Smooth muscle cell (in vitro differentiated cells): ENCODE measurements around the gene TSHZ1. TPM values are rescaled to one million over a fixed set of nuclear protein-coding genes. Genes with fewer than 3 reads are reported as not detected.

Experiments used
- DNase-seq: peaks from one replicate; lab custom pipeline; 2025; ENCODE audit not compliant: unreplicated experiment; lab: John Stamatoyannopoulos, UW
- H2AFZ ChIP-seq: fragments of 200-600 bp; sonication (generic); 2 replicates; pipeline ENCODE4 v1.6.0; 2016; ENCODE audit warnings: antibody characterized with exemption, low read depth, mild to moderate bottlenecking
- H3F3A ChIP-seq: fragments of 200-600 bp; sonication (generic); 2 replicates; pipeline ENCODE4 v1.6.0; 2017; ENCODE audit warnings: antibody characterized with exemption, low read depth
- H3K27ac ChIP-seq: fragments of 200-600 bp; sonication (generic); 2 replicates; pipeline ENCODE4 v1.5.1; 2016; ENCODE audit warnings: low read depth, mild to moderate bottlenecking
- H3K27me3 ChIP-seq: fragments of 200-600 bp; sonication (generic); 2 replicates; pipeline ENCODE4 v1.6.1; 2016; ENCODE audit warnings: low read depth, mild to moderate bottlenecking
- H3K36me3 ChIP-seq: fragments of 200-600 bp; sonication (generic); 2 replicates; pipeline ENCODE4 v1.5.1; 2016; ENCODE audit warnings: low read depth
- H3K4me1 ChIP-seq: fragments of 200-600 bp; sonication (generic); 2 replicates; pipeline ENCODE4 v1.5.1; 2016; ENCODE audit warnings: low read depth
- H3K4me2 ChIP-seq: fragments of 200-600 bp; sonication (generic); 2 replicates; pipeline ENCODE4 v1.6.0; 2016; ENCODE audit warnings: mild to moderate bottlenecking
- H3K4me3 ChIP-seq: fragments of 200-600 bp; sonication (generic); 2 replicates; pipeline ENCODE4 v1.5.1; 2016; ENCODE audit warnings: mild to moderate bottlenecking
- H3K79me2 ChIP-seq: fragments of 200-600 bp; sonication (generic); 2 replicates; pipeline ENCODE4 v1.6.0; 2016; ENCODE audit warnings: low read depth, mild to moderate bottlenecking
- H3K9ac ChIP-seq: fragments of 200-600 bp; sonication (generic); 2 replicates; pipeline ENCODE4 v1.6.0; 2016; ENCODE audit warnings: low read depth
- H3K9me3 ChIP-seq: fragments of 200-600 bp; sonication (generic); replicated peaks from 2 replicates; pipeline ENCODE4 v1.5.1; 2016; ENCODE audit warnings: low read depth
- H4K20me1 ChIP-seq: fragments of 200-600 bp; sonication (generic); 2 replicates; pipeline ENCODE4 v1.6.0; 2016; ENCODE audit warnings: low read depth
- CTCF ChIP-seq: fragments of 200-600 bp; sonication (generic); IDR thresholded peaks from 2 replicates; pipeline ENCODE4 v1.5.1; 2017; ENCODE audit warnings: borderline replicate concordance, mild to moderate bottlenecking, antibody characterized with exemption; ENCODE audit not compliant: insufficient read depth, poor library complexity, severe bottlenecking
- WGBS: methylation state at CpG from one replicate; pipeline ENCODE4 v1.1.7; 2016; ENCODE audit warnings: low lambda C conversion rate; 5-methylcytosine and 5-hydroxymethylcytosine counted together
- polyA plus RNA-seq: library from polyadenylated mRNA; unstranded; fragments of >200 nt; fragmentation: Nextera tagmentation; extraction: Ambion mirVana; gene quantifications from 2 replicates; pipeline ENCODE4 v1.2.1, GENCODE V29; 2016
- total RNA-seq: library from RNA; depleted of rRNA; stranded (reverse); fragments of >200 nt; gene quantifications from 2 replicates; pipeline ENCODE4 v1.2.3, GENCODE V29; 2014

TSHZ1 gene
- total and polyA plus RNA-seq, 2 experiments from 2014 or later, result 21.3 to 26.1 TPM

GRCh38 chr18:75228967-75229366, 18.4 kb downstream of the TSHZ1 start:
- H3K36me3 ChIP-seq, result no peaks in the 10 kb centered on the region
- H3K9me3 ChIP-seq, result no peaks in the 10 kb centered on the region
- H3K27me3 ChIP-seq, result no peaks in the 10 kb centered on the region
- no peak for DNase-seq
- no peak overlapping the region for H3K4me2 ChIP-seq
- H4K20me1 ChIP-seq, result peaks cover 87% of the 10 kb centered on the region
- peaks cover 99% of the 10 kb centered on the region for H3K79me2 ChIP-seq
- no peaks in the 10 kb centered on the region for H3F3A ChIP-seq
- no peak for TF ChIP-seq CTCF
- peaks cover 13% of the 10 kb centered on the region for H3K4me1 ChIP-seq
- H2AFZ ChIP-seq, result no peak overlapping the region
- WGBS, result 96% methylated on average over 9 of the region's 9 CpGs
- no peak overlapping the region for H3K27ac ChIP-seq
- no peak overlapping the region for H3K9ac ChIP-seq
- no peak overlapping the region for H3K4me3 ChIP-seq

GRCh38 chr18:75229437-75229836, 18.8 kb downstream of the TSHZ1 start:
- peaks cover 88% of the 10 kb centered on the region for H4K20me1 ChIP-seq
- H3K9me3 ChIP-seq, result no peaks in the 10 kb centered on the region
- H3K36me3 ChIP-seq, result no peaks in the 10 kb centered on the region
- DNase-seq, result no peak
- H3K9ac ChIP-seq, result no peak overlapping the region
- H3K79me2 ChIP-seq, result peaks cover 99% of the 10 kb centered on the region
- WGBS, result 94% methylated on average over 8 of the region's 8 CpGs
- no peak overlapping the region for H3K4me2 ChIP-seq
- no peak overlapping the region for H2AFZ ChIP-seq
- H3K4me3 ChIP-seq, result no peak overlapping the region
- peaks cover 13% of the 10 kb centered on the region for H3K4me1 ChIP-seq
- no peaks in the 10 kb centered on the region for H3K27me3 ChIP-seq
- H3F3A ChIP-seq, result no peaks in the 10 kb centered on the region
- no peak overlapping the region for H3K27ac ChIP-seq
- TF ChIP-seq CTCF, result no peak

GRCh38 chr18:75230163-75231052, 19.8 kb downstream of the TSHZ1 start:
- TF ChIP-seq CTCF, result no peak
- Histone ChIP-seq H3K27ac (no peak overlapping the region), H3K4me2 (no peak overlapping the region), H3F3A (no peaks in the 10 kb centered on the region), H3K9ac (no peak overlapping the region), H3K9me3 (no peaks in the 10 kb centered on the region), H3K27me3 (no peaks in the 10 kb centered on the region), H2AFZ (no peak overlapping the region), H3K79me2 (peaks cover 99% of the 10 kb centered on the region), H4K20me1 (peaks cover 85% of the 10 kb centered on the region), H3K4me1 (peaks cover 13% of the 10 kb centered on the region), H3K4me3 (no peak overlapping the region), H3K36me3 (no peaks in the 10 kb centered on the region)
- WGBS, result 96% methylated on average over 17 of the region's 17 CpGs
- DNase-seq, result no peak

GRCh38 chr18:75231053-75231406, 20.4 kb downstream of the TSHZ1 start:
- peaks cover 13% of the 10 kb centered on the region for H3K4me1 ChIP-seq
- peaks cover 89% of the 10 kb centered on the region for H4K20me1 ChIP-seq
- no peaks in the 10 kb centered on the region for H3K36me3 ChIP-seq
- no peaks in the 10 kb centered on the region for H3K27me3 ChIP-seq
- no peak overlapping the region for H3K4me2 ChIP-seq
- H3F3A ChIP-seq, result no peaks in the 10 kb centered on the region
- H3K9ac ChIP-seq, result no peak overlapping the region
- H3K9me3 ChIP-seq, result no peaks in the 10 kb centered on the region
- H3K79me2 ChIP-seq, result peaks cover 99% of the 10 kb centered on the region
- no peak overlapping the region for H3K4me3 ChIP-seq
- H2AFZ ChIP-seq, result no peak overlapping the region
- DNase-seq, result no peak
- TF ChIP-seq CTCF, result no peak
- no peak overlapping the region for H3K27ac ChIP-seq
- WGBS, result 99% methylated on average over 5 of the region's 5 CpGs
